A673 (cell line): ENCODE results near the gene MAP4K5. TPM values are rescaled to one million over a fixed set of nuclear protein-coding genes. Genes with fewer than 3 reads are reported as not detected.

ENCODE experiments used
- BruUV-seq: library from RNA; stranded (reverse); fragments of 400-500 nt; replicated peaks from 2 replicates; lab custom pipeline; 2021; lab: Mats Ljungman, UMichigan
- CTCF ChIA-PET: fragments of 300-600 bp; sonication (Branson Sonifier 250); formaldehyde crosslinking; loops from one replicate; lab custom pipeline; 2022; ENCODE audit warnings: antibody characterized with exemption; lab: Charles Lee
- POLR2A ChIA-PET: fragments of 300-600 bp; sonication (Branson Sonifier 250); formaldehyde crosslinking; loops from one replicate; lab custom pipeline; 2022; ENCODE audit warnings: antibody characterized with exemption; ENCODE audit not compliant: low non-redundant PET; lab: Charles Lee
- DNase-seq: peaks from one replicate; pipeline ENCODE4 v3.0.0-alpha.2; 2015; ENCODE audit warnings: low spot score
- H3K27ac ChIP-seq: fragments of 200-600 bp; sonication (generic); 2 replicates; pipeline ENCODE4 v1.5.1; 2016; ENCODE audit warnings: mixed run types, low read depth, mild to moderate bottlenecking, mixed read lengths, antibody characterized with exemption, low read length; ENCODE audit not compliant: poor library complexity, severe bottlenecking
- H3K27me3 ChIP-seq: fragments of 200-600 bp; sonication (generic); replicated peaks from 2 replicates; pipeline ENCODE4 v1.6.1; 2017; ENCODE audit warnings: mixed run types, low read depth, mild to moderate bottlenecking, mixed read lengths, antibody characterized with exemption, low read length; ENCODE audit not compliant: insufficient read depth, poor library complexity
- H3K36me3 ChIP-seq: fragments of 200-600 bp; sonication (generic); 2 replicates; pipeline ENCODE4 v1.6.1; 2016; ENCODE audit warnings: mixed run types, mild to moderate bottlenecking, mixed read lengths, antibody characterized with exemption, low read length; ENCODE audit not compliant: insufficient read depth, poor library complexity, severe bottlenecking
- H3K4me1 ChIP-seq: fragments of 200-600 bp; sonication (generic); 2 replicates; pipeline ENCODE4 v1.6.1; 2017; ENCODE audit warnings: mixed run types, mild to moderate bottlenecking, mixed read lengths, antibody characterized with exemption, low read length; ENCODE audit not compliant: insufficient read depth, poor library complexity, severe bottlenecking
- H3K4me3 ChIP-seq: fragments of 200-600 bp; sonication (generic); 2 replicates; pipeline ENCODE4 v1.5.1; 2016; ENCODE audit warnings: low read depth, mixed run types, mild to moderate bottlenecking, mixed read lengths, low read length; ENCODE audit not compliant: poor library complexity, severe bottlenecking
- H3K9me3 ChIP-seq: fragments of 200-600 bp; sonication (generic); 2 replicates; pipeline ENCODE4 v1.6.1; 2016; ENCODE audit warnings: mixed run types, low read depth, mild to moderate bottlenecking, mixed read lengths, antibody characterized with exemption, low read length; ENCODE audit not compliant: poor library complexity, severe bottlenecking
- CTCF ChIP-seq: fragments of 300-800, 200-600 bp; sonication (generic); conservative IDR thresholded peaks from 2 replicates; pipeline ENCODE4 v1.5.1; 2017; ENCODE audit warnings: low read depth, mild to moderate bottlenecking, antibody characterized with exemption, low read length, moderate library complexity, mixed read lengths
- EZH2 ChIP-seq: fragments of 200-600 bp; sonication (generic); IDR thresholded peaks from 2 replicates; pipeline ENCODE4 v1.6.1; 2017; ENCODE audit warnings: borderline replicate concordance, low read depth, mild to moderate bottlenecking, mixed read lengths, antibody characterized with exemption, low read length; ENCODE audit not compliant: poor library complexity, severe bottlenecking
- intact Hi-C: fragments of 100-400 bp; cut with micrococcal nuclease; formaldehyde crosslinking; loops from one replicate; pipeline ENCODE4 v1.10.0; 2022; ENCODE audit not compliant: unreplicated experiment
- total RNA-seq: library from RNA; stranded (reverse); gene quantifications from 2 replicates; pipeline ENCODE4 v1.2.3, GENCODE V29; 2021

MAP4K5 gene
- total RNA-seq, 1 experiment from 2014 or later = 57.9 TPM

- DNase-seq = peak; percentile 50
- no peaks in the 10 kb centered on the region for H3K36me3 ChIP-seq
- peaks cover 28% of the 10 kb centered on the region for H3K4me1 ChIP-seq
- POLR2A ChIA-PET = no interaction called here
- no peaks in the 10 kb centered on the region for H3K9me3 ChIP-seq
- no TSS peak for BruUV-seq
- no peaks in the 10 kb centered on the region for H3K27me3 ChIP-seq
- CTCF ChIA-PET = interaction anchor here (0.7 to 1.4 kb wide), 3 partner anchors 185 to 300 kb away, joined by 3 to 7 read pairs (median 5); no protein-coding TSS in a partner anchor
- intact Hi-C loops = no loop called here
- TF ChIP-seq EZH2 = no peak
- TF ChIP-seq CTCF = no peak
- no peak overlapping the region for H3K4me3 ChIP-seq
- H3K27ac ChIP-seq = no peak overlapping the region
Observed at GRCh38 chr14:50528000-50528399, 4.4 kb downstream of the MAP4K5 start.

DNA sequence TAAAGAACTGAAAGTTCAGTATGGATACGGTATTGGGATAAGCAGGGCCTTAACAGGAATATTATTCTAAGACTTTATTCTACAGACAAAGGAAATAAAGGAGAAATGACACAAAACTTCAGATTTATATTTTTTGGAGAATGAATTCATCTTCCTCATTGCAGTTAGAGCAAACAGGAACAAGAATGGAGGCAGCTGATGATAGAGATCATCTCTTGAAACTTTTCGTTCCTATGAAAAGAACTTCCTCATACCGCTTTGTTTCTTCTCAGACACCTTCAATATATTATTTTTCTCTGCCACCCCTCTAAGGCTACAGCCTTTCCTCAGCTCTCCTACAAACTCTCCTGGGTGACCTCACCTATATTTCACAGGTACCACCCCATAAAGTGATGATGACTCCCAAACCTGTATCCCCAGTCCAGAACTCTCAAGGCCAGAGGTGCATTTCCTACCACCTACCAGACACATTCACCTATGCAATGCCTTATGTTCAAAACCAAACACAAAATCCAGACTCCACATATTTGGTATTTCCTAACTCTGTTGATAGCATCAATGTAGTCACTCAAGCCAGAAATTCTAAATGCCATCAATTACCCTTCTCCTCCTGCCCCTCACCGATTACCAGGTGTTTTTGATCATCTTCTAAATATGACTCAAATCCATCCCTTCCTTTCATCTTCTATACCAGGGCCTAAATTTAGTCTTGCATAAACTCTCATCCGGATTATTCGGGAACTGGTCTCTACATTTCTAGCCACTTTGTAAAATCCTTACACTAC is 7.4 kb downstream of the MAP4K5 start:
- H3K36me3 ChIP-seq = no peaks in the 10 kb centered on the region
- H3K27me3 ChIP-seq = no peaks in the 10 kb centered on the region
- CTCF ChIA-PET = no interaction called here
- no peaks in the 10 kb centered on the region for H3K9me3 ChIP-seq
- no peak for TF ChIP-seq CTCF
- TF ChIP-seq EZH2 = no peak
- H3K4me3 ChIP-seq = no peak overlapping the region
- no peak for DNase-seq
- intact Hi-C loops = no loop called here
- POLR2A ChIA-PET = no interaction called here
- no peak overlapping the region for H3K27ac ChIP-seq
- BruUV-seq = no TSS peak
- H3K4me1 ChIP-seq = peaks cover 37% of the 10 kb centered on the region

DNA sequence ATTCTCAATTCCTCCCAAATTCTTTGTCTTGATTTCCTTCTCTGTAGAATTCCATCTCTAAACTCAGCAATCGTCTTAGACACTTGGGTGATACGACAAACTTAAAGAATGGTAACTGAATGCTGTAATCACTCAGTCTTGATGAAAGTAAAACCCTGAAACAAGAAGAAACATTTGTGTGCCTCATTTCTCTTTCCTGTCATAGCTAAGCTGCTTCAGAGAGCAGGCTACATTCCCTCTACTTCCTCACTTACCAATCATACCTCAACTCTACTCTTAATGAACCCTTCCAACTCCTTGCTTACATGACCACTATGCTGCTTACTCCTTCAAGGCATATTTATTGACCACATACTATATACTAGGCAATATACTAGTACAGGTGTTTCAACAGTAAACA is 8.3 kb downstream of the MAP4K5 start:
- Histone ChIP-seq H3K9me3 (no peaks in the 10 kb centered on the region), H3K36me3 (no peaks in the 10 kb centered on the region), H3K4me3 (no peak overlapping the region), H3K4me1 (peaks cover 35% of the 10 kb centered on the region), H3K27me3 (no peaks in the 10 kb centered on the region), H3K27ac (no peak overlapping the region)
- TF ChIP-seq EZH2 = no peak
- no peak for TF ChIP-seq CTCF
- intact Hi-C loops = no loop called here
- ChIA-PET CTCF (no interaction called here), POLR2A (no interaction called here)
- BruUV-seq = no TSS peak
- no peak for DNase-seq
